Activated CD4-positive, alpha-beta memory T cell treated with anti-CD3 and anti-CD28 coated beads for 36 hours (primary cell): ENCODE measurements around the gene GREB1. TPM values are rescaled to one million over a fixed set of nuclear protein-coding genes. Genes with fewer than 3 reads are reported as not detected.

ENCODE experiments used
- CTCF ChIA-PET: fragments of 350-600 bp; sonication (Branson Sonifier 250); formaldehyde crosslinking; loops from one replicate; lab custom pipeline; 2021; ENCODE audit warnings: antibody characterized with exemption, inconsistent platforms; lab: Charles Lee
- POLR2A ChIA-PET: fragments of 350-600 bp; sonication (Branson Sonifier 250); formaldehyde crosslinking; loops from one replicate; lab custom pipeline; 2021; ENCODE audit warnings: antibody characterized with exemption; lab: Charles Lee
- DNase-seq: peaks from one replicate; pipeline ENCODE4 v3.0.0-alpha.2; 2020
- H3K27ac Mint-ChIP-seq: one replicate; pipeline ENCODE4 v1.8.0; 2021; ENCODE audit warnings: mixed read lengths
- H3K27me3 Mint-ChIP-seq: one replicate; pipeline ENCODE4 v1.8.0; 2021; ENCODE audit warnings: mixed read lengths
- H3K36me3 Mint-ChIP-seq: one replicate; pipeline ENCODE4 v1.8.0; 2021; ENCODE audit warnings: mixed read lengths
- H3K4me1 Mint-ChIP-seq: one replicate; pipeline ENCODE4 v1.8.0; 2021; ENCODE audit warnings: low read depth, mixed read lengths
- H3K4me3 Mint-ChIP-seq: one replicate; pipeline ENCODE4 v1.8.0; 2021; ENCODE audit warnings: mild to moderate bottlenecking, mixed read lengths
- H3K9me3 Mint-ChIP-seq: one replicate; pipeline ENCODE4 v1.8.0; 2021; ENCODE audit warnings: mixed read lengths
- intact Hi-C: fragments of 100-400 bp; cut with micrococcal nuclease; formaldehyde crosslinking; loops from one replicate; pipeline ENCODE4 v1.15.1; 2023
- total RNA-seq, 2 experiments: library from RNA; stranded (reverse); gene quantifications; one replicate each; pipeline ENCODE4 v1.2.3, GENCODE V29; 2021

GREB1 gene
- total RNA-seq, 2 experiments from 2014 or later = 0.29 to 0.81 TPM

- ChIA-PET CTCF (interaction anchor here (1.0 to 1.1 kb wide), 3 partner anchors 14 to 48 kb away, joined by 3 to 4 read pairs (median 3); no protein-coding TSS in a partner anchor), POLR2A (no interaction called here)
- Mint-ChIP-seq H3K27ac (no peak overlapping the region), H3K4me3 (no peak overlapping the region), H3K27me3 (peaks cover 12% of the 10 kb centered on the region), H3K9me3 (no peaks in the 10 kb centered on the region), H3K36me3 (no peaks in the 10 kb centered on the region), H3K4me1 (no peaks in the 10 kb centered on the region)
- no peak for DNase-seq
- intact Hi-C loops = no loop called here
Measured at GRCh38 chr2:11534071-11534745, 363 bp downstream of the GREB1 start.

- POLR2A ChIA-PET = no interaction called here
- Mint-ChIP-seq H3K27me3 (peaks cover 16% of the 10 kb centered on the region), H3K4me3 (no peak overlapping the region), H3K27ac (no peak overlapping the region), H3K9me3 (no peaks in the 10 kb centered on the region), H3K36me3 (no peaks in the 10 kb centered on the region), H3K4me1 (no peaks in the 10 kb centered on the region)
- CTCF ChIA-PET = interaction anchor here (1.0 to 1.1 kb wide), 3 partner anchors 13 to 48 kb away, joined by 3 to 4 read pairs (median 3); no protein-coding TSS in a partner anchor
- intact Hi-C loops = no loop called here
- DNase-seq = peak; percentile 22
Measured at GRCh38 chr2:11534746-11535484, 1.1 kb downstream of the GREB1 start.

GRCh38 chr2:11535899-11536344 lies 2.1 kb downstream of the GREB1 start:
- Mint-ChIP-seq H3K4me3 (no peak overlapping the region), H3K27ac (no peak overlapping the region), H3K9me3 (no peaks in the 10 kb centered on the region), H3K4me1 (no peaks in the 10 kb centered on the region), H3K36me3 (no peaks in the 10 kb centered on the region), H3K27me3 (peaks cover 19% of the 10 kb centered on the region)
- ChIA-PET POLR2A (no interaction called here), CTCF (no interaction called here)
- no peak for DNase-seq
- intact Hi-C loops = no loop called here

GRCh38 chr2:11537951-11538350 lies 4.1 kb downstream of the GREB1 start:
- H3K27me3 Mint-ChIP-seq = peaks cover 27% of the 10 kb centered on the region
- H3K4me1 Mint-ChIP-seq = no peaks in the 10 kb centered on the region
- ChIA-PET POLR2A (no interaction called here), CTCF (interaction anchor here (1.5 kb wide), 1 partner anchor 46 kb away, joined by 3 read pairs; no protein-coding TSS in a partner anchor)
- H3K9me3 Mint-ChIP-seq = no peaks in the 10 kb centered on the region
- H3K27ac Mint-ChIP-seq = no peak overlapping the region
- H3K4me3 Mint-ChIP-seq = no peak overlapping the region
- intact Hi-C loops = no loop called here
- H3K36me3 Mint-ChIP-seq = no peaks in the 10 kb centered on the region
- no peak for DNase-seq

GRCh38 chr2:11539317-11540147 lies 5.7 kb downstream of the GREB1 start:
- CTCF ChIA-PET = interaction anchor here (0.7 to 1.9 kb wide), 2 partner anchors 44 to 45 kb away, joined by 3 to 4 read pairs; no protein-coding TSS in a partner anchor
- Mint-ChIP-seq H3K27me3 (peaks cover 30% of the 10 kb centered on the region), H3K9me3 (no peaks in the 10 kb centered on the region), H3K36me3 (no peaks in the 10 kb centered on the region), H3K4me1 (no peaks in the 10 kb centered on the region), H3K4me3 (no peak overlapping the region), H3K27ac (no peak overlapping the region)
- intact Hi-C loops = no loop called here
- POLR2A ChIA-PET = no interaction called here
- DNase-seq = no peak

- no peaks in the 10 kb centered on the region for H3K4me1 Mint-ChIP-seq
- no peak overlapping the region for H3K4me3 Mint-ChIP-seq
- H3K9me3 Mint-ChIP-seq = no peaks in the 10 kb centered on the region
- intact Hi-C loops = no loop called here
- DNase-seq = no peak
- H3K36me3 Mint-ChIP-seq = no peaks in the 10 kb centered on the region
- H3K27ac Mint-ChIP-seq = no peak overlapping the region
- POLR2A ChIA-PET = no interaction called here
- CTCF ChIA-PET = interaction anchor here (0.7 to 1.9 kb wide), 2 partner anchors 43 to 44 kb away, joined by 3 to 4 read pairs; no protein-coding TSS in a partner anchor
- peaks cover 27% of the 10 kb centered on the region for H3K27me3 Mint-ChIP-seq
Measured at GRCh38 chr2:11540148-11540995, 6.5 kb downstream of the GREB1 start.

GRCh38 chr2:11540996-11541692 lies 7.3 kb downstream of the GREB1 start:
- intact Hi-C loops = no loop called here
- H3K9me3 Mint-ChIP-seq = no peaks in the 10 kb centered on the region
- no peaks in the 10 kb centered on the region for H3K4me1 Mint-ChIP-seq
- H3K27me3 Mint-ChIP-seq = peaks cover 27% of the 10 kb centered on the region
- H3K27ac Mint-ChIP-seq = no peak overlapping the region
- H3K36me3 Mint-ChIP-seq = no peaks in the 10 kb centered on the region
- DNase-seq = no peak
- H3K4me3 Mint-ChIP-seq = no peak overlapping the region
- CTCF ChIA-PET = interaction anchor here (1.9 kb wide), 1 partner anchor 44 kb away, joined by 4 read pairs; no protein-coding TSS in a partner anchor
- POLR2A ChIA-PET = no interaction called here

GRCh38 chr2:11541693-11542274 lies 7.9 kb downstream of the GREB1 start:
- Mint-ChIP-seq H3K4me1 (no peaks in the 10 kb centered on the region), H3K27me3 (peaks cover 27% of the 10 kb centered on the region)
- CTCF ChIA-PET = no interaction called here

GRCh38 chr2:11542275-11542819 lies 8.5 kb downstream of the GREB1 start:
- ChIA-PET CTCF (interaction anchor here (1.0 kb wide), 1 partner anchor 63 kb away, joined by 3 read pairs; no protein-coding TSS in a partner anchor), POLR2A (no interaction called here)
- no peak for DNase-seq
- no peaks in the 10 kb centered on the region for H3K9me3 Mint-ChIP-seq
- peaks cover 27% of the 10 kb centered on the region for H3K27me3 Mint-ChIP-seq
- H3K36me3 Mint-ChIP-seq = no peaks in the 10 kb centered on the region
- H3K4me3 Mint-ChIP-seq = no peak overlapping the region
- no peak overlapping the region for H3K27ac Mint-ChIP-seq
- H3K4me1 Mint-ChIP-seq = no peaks in the 10 kb centered on the region
- intact Hi-C loops = no loop called here

More at GRCh38 chr2:11541693-11542274, 7.9 kb downstream of the GREB1 start:
- Mint-ChIP-seq H3K4me3 (no peak overlapping the region), H3K36me3 (no peaks in the 10 kb centered on the region), H3K27ac (no peak overlapping the region), H3K9me3 (no peaks in the 10 kb centered on the region)
- intact Hi-C loops = no loop called here
- no peak for DNase-seq
- POLR2A ChIA-PET = no interaction called here
